AG10803 (cell line): ENCODE data around the gene AZIN2.

Source experiments
- DNase-seq: peaks from one replicate; pipeline ENCODE4 v3.0.0; 2010; ENCODE audit warnings: low read depth
- H3K4me3 ChIP-seq: 2 replicates; pipeline ENCODE4 v1.5.1; 2011; ENCODE audit warnings: mild to moderate bottlenecking, low read length, control low read depth
- TF ChIP-seq, protein P1 (sequence below): conservative IDR thresholded peaks from 2 replicates; pipeline ENCODE4 v1.5.1; 2011; ENCODE audit warnings: mild to moderate bottlenecking, low read length, control low read depth, inconsistent platforms

Gene AZIN2

DNA sequence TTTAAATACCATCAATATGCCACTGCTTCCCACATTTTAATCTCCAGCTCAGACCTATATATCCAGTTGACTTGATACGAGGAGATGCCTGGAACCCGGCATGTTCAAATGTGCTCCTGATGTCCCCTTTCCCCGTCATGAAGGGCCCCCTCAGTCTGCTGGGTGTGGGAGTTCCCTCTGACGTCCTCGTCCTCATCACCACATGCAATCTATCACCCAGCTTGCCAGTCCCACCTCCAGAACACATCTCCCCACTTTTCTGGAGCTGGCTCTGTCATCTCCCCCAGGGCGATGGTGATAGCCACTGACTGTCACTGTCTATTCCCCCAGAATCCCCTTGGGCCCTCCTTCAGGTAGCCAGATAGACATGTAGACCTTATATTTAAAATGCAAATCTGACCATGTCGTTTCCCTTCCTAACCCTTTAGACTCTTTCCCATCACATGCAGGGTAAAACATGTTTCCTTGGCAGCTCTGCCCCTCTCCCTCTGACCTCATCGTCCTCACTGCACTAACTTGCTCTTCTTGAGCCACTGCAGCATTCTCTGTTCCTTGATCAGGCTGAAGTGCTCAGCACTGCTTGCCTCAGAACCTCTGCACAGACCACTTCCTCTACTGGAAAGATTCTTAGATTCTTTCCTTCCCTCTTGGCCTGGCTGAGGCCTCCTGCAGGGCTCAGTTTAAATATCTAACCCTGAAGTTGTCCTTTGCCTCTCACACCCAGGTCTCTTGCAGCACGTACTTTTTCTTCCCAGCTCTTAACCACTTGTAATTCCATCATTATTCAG lies 7.4 kb downstream of the AZIN2 start:
- H3K4me3 ChIP-seq, result no peak overlapping the region
- TF ChIP-seq, protein P1, sequence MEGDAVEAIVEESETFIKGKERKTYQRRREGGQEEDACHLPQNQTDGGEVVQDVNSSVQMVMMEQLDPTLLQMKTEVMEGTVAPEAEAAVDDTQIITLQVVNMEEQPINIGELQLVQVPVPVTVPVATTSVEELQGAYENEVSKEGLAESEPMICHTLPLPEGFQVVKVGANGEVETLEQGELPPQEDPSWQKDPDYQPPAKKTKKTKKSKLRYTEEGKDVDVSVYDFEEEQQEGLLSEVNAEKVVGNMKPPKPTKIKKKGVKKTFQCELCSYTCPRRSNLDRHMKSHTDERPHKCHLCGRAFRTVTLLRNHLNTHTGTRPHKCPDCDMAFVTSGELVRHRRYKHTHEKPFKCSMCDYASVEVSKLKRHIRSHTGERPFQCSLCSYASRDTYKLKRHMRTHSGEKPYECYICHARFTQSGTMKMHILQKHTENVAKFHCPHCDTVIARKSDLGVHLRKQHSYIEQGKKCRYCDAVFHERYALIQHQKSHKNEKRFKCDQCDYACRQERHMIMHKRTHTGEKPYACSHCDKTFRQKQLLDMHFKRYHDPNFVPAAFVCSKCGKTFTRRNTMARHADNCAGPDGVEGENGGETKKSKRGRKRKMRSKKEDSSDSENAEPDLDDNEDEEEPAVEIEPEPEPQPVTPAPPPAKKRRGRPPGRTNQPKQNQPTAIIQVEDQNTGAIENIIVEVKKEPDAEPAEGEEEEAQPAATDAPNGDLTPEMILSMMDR, result no peak
- no peak for DNase-seq

DNA sequence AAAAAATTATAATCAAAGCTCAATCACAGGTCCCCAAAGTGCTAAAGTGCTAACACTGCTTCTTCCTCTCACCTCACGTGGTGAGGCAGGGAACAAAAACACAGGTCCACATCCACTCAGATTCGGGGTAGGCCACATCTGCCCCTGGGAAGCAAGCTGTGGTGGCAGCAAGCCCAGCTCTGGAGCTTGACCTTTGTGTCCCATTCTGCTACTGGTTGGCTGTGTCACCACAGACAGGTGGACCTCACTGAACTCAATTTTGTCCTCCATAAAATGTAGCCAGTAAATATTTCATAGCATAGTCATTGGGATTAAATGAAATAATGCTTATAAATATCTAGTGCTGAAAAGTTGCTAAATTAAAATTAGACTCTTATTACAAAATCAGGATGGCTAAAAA lies 8.5 kb downstream of the AZIN2 start:
- no peak for DNase-seq
- TF ChIP-seq, protein P1, result no peak
- H3K4me3 ChIP-seq, result no peak overlapping the region

DNA sequence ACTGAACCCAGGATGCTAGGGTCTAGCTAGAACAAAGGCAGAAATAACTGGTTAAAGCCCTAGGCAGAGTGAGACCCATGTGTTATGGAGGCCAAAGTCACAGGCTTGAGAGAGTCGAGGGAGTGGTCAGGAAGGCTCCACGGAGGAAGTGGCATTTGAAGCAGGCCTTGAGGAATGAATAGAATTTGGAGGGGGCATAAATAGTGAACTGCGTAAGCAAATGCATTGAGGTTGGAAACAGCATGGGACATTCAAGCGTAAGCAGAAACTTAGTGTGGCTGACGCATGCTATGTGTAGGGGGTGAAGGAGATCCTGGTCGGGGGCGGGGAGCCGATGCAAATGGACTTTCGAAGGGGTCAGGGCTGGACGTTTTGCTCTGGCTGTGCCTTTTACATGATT lies 11.5 kb downstream of the AZIN2 start:
- no peak for DNase-seq
- TF ChIP-seq, protein P1, result no peak
- H3K4me3 ChIP-seq, result no peak overlapping the region

DNA sequence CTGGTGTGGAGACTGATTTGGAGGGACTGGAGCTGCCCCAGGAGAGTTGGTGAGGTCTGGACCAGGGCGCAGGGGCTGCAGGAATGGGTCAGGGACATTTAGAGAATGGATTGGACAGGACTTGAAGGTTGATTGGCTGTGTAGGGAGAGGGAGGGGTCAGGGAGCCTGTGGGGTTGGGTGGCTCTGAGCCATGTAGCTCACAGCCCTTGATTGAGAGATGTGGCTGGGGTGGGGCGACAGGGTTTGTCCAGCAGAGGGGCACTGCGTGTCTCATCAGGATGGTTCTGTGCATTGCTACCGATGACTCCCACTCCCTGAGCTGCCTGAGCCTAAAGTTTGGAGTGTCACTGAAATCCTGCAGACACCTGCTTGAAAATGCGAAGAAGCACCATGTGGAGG lies 12.1 kb downstream of the AZIN2 start:
- no peak overlapping the region for H3K4me3 ChIP-seq
- TF ChIP-seq, protein P1, result no peak
- no peak for DNase-seq

DNA sequence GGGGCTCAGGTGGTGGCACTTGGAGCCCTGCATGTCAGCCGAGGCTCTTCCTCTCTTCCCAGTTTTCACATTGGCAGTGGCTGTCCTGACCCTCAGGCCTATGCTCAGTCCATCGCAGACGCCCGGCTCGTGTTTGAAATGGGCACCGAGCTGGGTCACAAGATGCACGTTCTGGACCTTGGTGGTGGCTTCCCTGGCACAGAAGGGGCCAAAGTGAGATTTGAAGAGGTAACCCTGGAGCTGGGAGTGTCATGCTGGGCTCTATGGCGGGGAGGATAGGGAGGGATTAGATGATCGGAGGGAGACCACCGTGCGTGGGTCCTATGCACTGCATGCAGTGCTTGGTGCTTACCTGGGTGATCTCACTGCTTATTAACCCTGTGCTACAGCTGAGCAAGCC lies 13.5 kb downstream of the AZIN2 start:
- DNase-seq, result no peak
- TF ChIP-seq, protein P1, result no peak

DNA sequence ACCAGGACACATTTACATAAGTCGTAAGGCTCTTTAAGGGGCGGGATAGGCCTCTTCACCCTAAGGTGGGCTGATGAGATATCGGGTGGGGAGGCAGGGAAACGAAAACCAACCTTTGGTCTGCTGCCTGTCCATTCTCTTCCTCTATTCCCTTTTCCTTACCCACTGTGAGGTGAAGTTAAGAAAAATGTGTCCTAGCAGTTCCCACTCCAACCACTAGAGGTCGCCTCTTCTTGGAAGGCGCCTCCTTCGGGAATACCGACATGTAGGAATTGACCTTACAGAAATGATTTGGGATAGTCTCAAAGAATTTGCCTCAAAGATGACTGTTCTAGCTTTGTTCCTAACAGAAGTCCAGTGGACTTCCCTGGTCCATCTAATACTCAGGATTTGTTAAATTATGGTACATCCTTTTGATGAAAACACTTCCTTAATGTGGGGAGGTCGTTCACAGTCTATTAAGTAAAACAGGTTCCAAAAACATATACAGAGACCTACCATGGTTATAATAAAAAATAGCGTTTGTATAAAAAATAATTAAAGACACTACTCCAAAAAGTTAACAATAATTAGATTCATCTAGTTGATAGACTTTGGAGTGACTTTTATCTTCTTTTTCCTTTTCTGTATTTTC lies 14.1 kb downstream of the AZIN2 start:
- TF ChIP-seq, protein P1, result peak; percentile 99
- peak; percentile 77 for DNase-seq
- H3K4me3 ChIP-seq, result no peak overlapping the region

More for the DNA sequence above, 13.5 kb downstream of the AZIN2 start:
- no peak overlapping the region for H3K4me3 ChIP-seq

DNA sequence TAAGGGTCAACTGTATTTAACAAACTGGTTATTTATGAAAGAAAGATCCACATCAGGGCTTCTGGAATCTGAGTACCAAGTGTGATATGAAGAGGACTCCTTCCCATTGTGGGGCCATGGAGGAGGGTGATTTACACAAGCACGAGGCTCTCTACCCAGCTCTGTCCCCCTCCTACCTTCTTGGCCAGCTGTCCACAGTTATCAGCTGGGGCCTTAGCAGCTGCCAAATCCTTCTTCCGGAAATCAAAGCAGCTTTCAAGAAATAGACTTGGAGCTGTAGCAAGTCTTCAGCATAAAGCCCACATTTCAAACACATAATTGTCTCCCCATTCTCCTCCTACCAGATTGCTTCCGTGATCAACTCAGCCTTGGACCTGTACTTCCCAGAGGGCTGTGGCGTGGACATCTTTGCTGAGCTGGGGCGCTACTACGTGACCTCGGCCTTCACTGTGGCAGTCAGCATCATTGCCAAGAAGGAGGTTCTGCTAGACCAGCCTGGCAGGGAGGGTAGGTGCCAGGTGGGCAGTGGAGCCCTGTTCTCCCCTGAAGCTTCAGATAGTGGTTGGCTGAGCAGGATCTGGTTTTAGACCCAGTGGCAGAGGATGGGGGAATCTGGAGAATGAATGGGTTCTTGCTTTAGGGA lies 15.5 kb downstream of the AZIN2 start:
- no peak overlapping the region for H3K4me3 ChIP-seq
- DNase-seq, result no peak
- TF ChIP-seq, protein P1, result no peak
